Caki2 (cell line): Measurements from ENCODE around the gene HFM1. TPM values are rescaled to one million over a fixed set of nuclear protein-coding genes. Genes with fewer than 3 reads are reported as not detected.
"Not testable (repeated sequence)": the region's sequence is repeated elsewhere in the genome, so short reads cannot be mapped to it uniquely, and the experiment has no call there.

Experiments used
- DNase-seq: peaks from one replicate; pipeline ENCODE4 v3.0.0-alpha.2; 2015; ENCODE audit warnings: low read depth
- in situ Hi-C: cut with HindIII; loops from 2 replicates; pipeline ENCODE4 v1.10.0; 2016; ENCODE audit warnings: low sequenced_read_pairs, low pct_unique_long_range_greater_than_20kb, mixed read lengths
- total RNA-seq: library from RNA; depleted of rRNA; stranded (reverse); fragments of >200 nt; shearing (Covaris generic); gene quantifications from 2 replicates; pipeline ENCODE4 v1.2.3, GENCODE V29; 2014; ENCODE audit warnings: low replicate concordance

The HFM1 gene
- total RNA-seq, 1 experiment from 2014 or later = 0.10 TPM

GRCh38 chr1:91393042-91393441, 11.6 kb downstream of the HFM1 start:
- in situ Hi-C loops = no loop called here
- DNase-seq = no peak

- DNase-seq = no peak
- in situ Hi-C loops = no loop called here
These were observed 18.5 kb downstream of the HFM1 start for GRCh38 chr1:91386109-91386508.

GRCh38 chr1:91383456-91383855, 21.2 kb downstream of the HFM1 start:
- no peak for DNase-seq
- in situ Hi-C loops = no loop called here

- in situ Hi-C loops = no loop called here
- no peak for DNase-seq
These were observed 22.8 kb downstream of the HFM1 start for GRCh38 chr1:91381844-91382243.

GRCh38 chr1:91374086-91374485, 30.6 kb downstream of the HFM1 start:
- no peak for DNase-seq
- in situ Hi-C loops = no loop called here

- in situ Hi-C loops, DNase-seq: not testable (repeated sequence)
These were observed 32.4 kb downstream of the HFM1 start for GRCh38 chr1:91372230-91372629.

- DNase-seq = no peak
- in situ Hi-C loops = no loop called here
These were observed 55.1 kb downstream of the HFM1 start for GRCh38 chr1:91349524-91349923.

- no peak for DNase-seq
- in situ Hi-C loops = no loop called here
These were observed 57.8 kb downstream of the HFM1 start for GRCh38 chr1:91346824-91347223.

GRCh38 chr1:91345395-91346005, 59.1 kb downstream of the HFM1 start:
- DNase-seq = no peak
- in situ Hi-C loops = no loop called here

- in situ Hi-C loops = no loop called here
- no peak for DNase-seq
These were observed 66.1 kb downstream of the HFM1 start for GRCh38 chr1:91338501-91338900.

GRCh38 chr1:91335603-91336002, 69.0 kb downstream of the HFM1 start:
- in situ Hi-C loops = no loop called here
- no peak for DNase-seq

GRCh38 chr1:91334856-91335255, 69.8 kb downstream of the HFM1 start:
- no peak for DNase-seq
- in situ Hi-C loops = no loop called here

GRCh38 chr1:91325456-91325855, 79.2 kb downstream of the HFM1 start:
- in situ Hi-C loops = no loop called here
- no peak for DNase-seq

- in situ Hi-C loops = no loop called here
These were observed 90.0 kb downstream of the HFM1 start for GRCh38 chr1:91314643-91315042.

GRCh38 chr1:91311672-91312071, 93.0 kb downstream of the HFM1 start:
- in situ Hi-C loops = no loop called here
- DNase-seq = no peak

More at GRCh38 chr1:91314643-91315042, 90.0 kb downstream of the HFM1 start:
- no peak for DNase-seq

GRCh38 chr1:91308544-91308943, 96.1 kb downstream of the HFM1 start:
- no peak for DNase-seq
- in situ Hi-C loops = no loop called here

GRCh38 chr1:91307784-91308409, 96.7 kb downstream of the HFM1 start:
- in situ Hi-C loops = no loop called here
- DNase-seq = no peak

GRCh38 chr1:91303165-91303564, 101.5 kb downstream of the HFM1 start:
- DNase-seq = no peak
- in situ Hi-C loops = no loop called here

GRCh38 chr1:91288843-91289553, 115.6 kb downstream of the HFM1 start:
- DNase-seq, in situ Hi-C loops: not testable (repeated sequence)

GRCh38 chr1:91286962-91287317, 117.7 kb downstream of the HFM1 start:
- DNase-seq, in situ Hi-C loops: not testable (repeated sequence)
